ENCODE data around the gene TRIM2. TPM values are rescaled to one million over a fixed set of nuclear protein-coding genes. Genes with fewer than 3 reads are reported as not detected.

The TRIM2 gene
- total and polyA plus RNA-seq, 10 of the 15 experiments (the other 5 are each of a cell fraction or from before 2014, with no cell fraction given) = 0.06 to 0.19 (median 0.15) TPM; not detected in 3

DNA sequence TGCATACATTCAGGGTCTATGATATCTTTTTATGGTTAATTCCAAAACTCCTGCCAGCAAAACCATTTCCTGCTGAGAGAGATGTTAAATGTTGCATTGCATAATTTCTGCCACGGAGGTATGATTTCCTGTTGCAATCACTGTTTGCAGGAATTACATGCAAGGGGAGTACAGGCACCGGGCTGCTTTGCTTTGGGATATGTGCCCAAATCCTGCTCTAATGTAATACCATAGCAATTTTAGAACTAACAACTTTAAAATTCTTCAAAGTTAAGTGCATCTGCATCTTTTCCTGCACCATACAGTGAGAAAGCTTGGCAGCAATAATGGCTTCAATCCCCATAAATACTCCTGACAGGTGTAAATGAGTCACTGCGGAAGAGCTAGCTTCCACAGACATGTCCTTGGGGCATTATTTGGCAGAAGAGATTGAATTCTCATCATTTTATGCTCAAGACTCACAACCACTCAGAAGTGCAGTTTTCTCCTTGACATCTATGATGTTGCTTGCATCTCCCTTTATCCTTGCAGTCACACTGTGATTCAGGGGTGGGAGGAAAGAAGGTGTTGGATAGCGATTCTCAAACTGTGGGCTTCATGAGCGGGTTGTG is 29.6 kb downstream of the TRIM2 start (continued):
- TF ChIP-seq PML (IDR thresholded peaks at IDR 0.05; ENCODE audit: low read length) (no peak), EZH2 (IDR thresholded peaks at IDR 0.05; ENCODE audit: borderline replicate concordance, control insufficient read depth, low read depth, low read length) (no peak), NFYA (IDR thresholded peaks at IDR 0.05; ENCODE audit: borderline replicate concordance, low read depth, low read length) (no peak)

- ChIA-PET POLR2A (no interaction called here), CTCF (interaction anchor here (0.9 to 1.2 kb wide), 2 partner anchors 83 to 162 kb away, joined by 3 read pairs; no protein-coding TSS in a partner anchor), RAD21 (ENCODE audit: unreplicated experiment) (interaction anchor here (1.1 kb wide), 1 partner anchor 12 kb away, joined by 3 read pairs; no protein-coding TSS in a partner anchor), SMC1A (ENCODE audit: uncharacterized antibody, unreplicated experiment) (interaction anchor here (1.1 kb wide), 1 partner anchor 39 kb away, joined by 4 read pairs; no protein-coding TSS in a partner anchor)
- Histone ChIP-seq H3K27ac (ENCODE audit: control insufficient read depth, insufficient read depth) (no peak overlapping the region), H3K4me2 (ENCODE audit: control insufficient read depth, insufficient read depth) (no peak overlapping the region), H3K36me3 (ENCODE audit: control insufficient read depth in 2 of 2, insufficient read depth in 2 of 2, low read length in 1 of 2) (no peaks in the 10 kb centered on the region), H3K4me1 (ENCODE audit: control insufficient read depth, insufficient read depth, low read length) (no peaks in the 10 kb centered on the region), H2AFZ (ENCODE audit: control insufficient read depth, low read depth, low read length) (no peak overlapping the region), H3K27me3 (replicated peaks in 1 of 2; ENCODE audit: control insufficient read depth in 2 of 2, insufficient read depth in 2 of 2, low read length in 1 of 2) (peaks cover 0 to 2% of the 10 kb centered on the region in 2 experiments; a peak in 2 of 4 replicates), H3K79me2 (ENCODE audit: control insufficient read depth, insufficient read depth, low read length) (no peaks in the 10 kb centered on the region), H3K9me3 (replicated peaks; ENCODE audit: control insufficient read depth, insufficient read depth, low read length) (no peaks in the 10 kb centered on the region), H3K4me3 (no peak overlapping the region), H3K9ac (ENCODE audit: control insufficient read depth, insufficient read depth, low read length) (no peak overlapping the region), H4K20me1 (ENCODE audit: control insufficient read depth, insufficient read depth) (no peaks in the 10 kb centered on the region)
- 57% methylated on average over 2 of the region's 2 CpGs for WGBS (ENCODE audit: insufficient coverage, insufficient replicate concordance, low lambda C conversion rate, missing lambda C conversion rate)
- TF ChIP-seq ASH2L (IDR thresholded peaks at IDR 0.05; ENCODE audit: borderline replicate concordance, low read depth) = no peak
- no peak for TF ChIP-seq KAT2A (conservative IDR thresholded peaks at IDR 0.05; ENCODE audit: control insufficient read depth, low read depth, low read length)
- TF ChIP-seq FOXK2 (IDR thresholded peaks at IDR 0.05) = no peak
- TF ChIP-seq, protein P1, sequence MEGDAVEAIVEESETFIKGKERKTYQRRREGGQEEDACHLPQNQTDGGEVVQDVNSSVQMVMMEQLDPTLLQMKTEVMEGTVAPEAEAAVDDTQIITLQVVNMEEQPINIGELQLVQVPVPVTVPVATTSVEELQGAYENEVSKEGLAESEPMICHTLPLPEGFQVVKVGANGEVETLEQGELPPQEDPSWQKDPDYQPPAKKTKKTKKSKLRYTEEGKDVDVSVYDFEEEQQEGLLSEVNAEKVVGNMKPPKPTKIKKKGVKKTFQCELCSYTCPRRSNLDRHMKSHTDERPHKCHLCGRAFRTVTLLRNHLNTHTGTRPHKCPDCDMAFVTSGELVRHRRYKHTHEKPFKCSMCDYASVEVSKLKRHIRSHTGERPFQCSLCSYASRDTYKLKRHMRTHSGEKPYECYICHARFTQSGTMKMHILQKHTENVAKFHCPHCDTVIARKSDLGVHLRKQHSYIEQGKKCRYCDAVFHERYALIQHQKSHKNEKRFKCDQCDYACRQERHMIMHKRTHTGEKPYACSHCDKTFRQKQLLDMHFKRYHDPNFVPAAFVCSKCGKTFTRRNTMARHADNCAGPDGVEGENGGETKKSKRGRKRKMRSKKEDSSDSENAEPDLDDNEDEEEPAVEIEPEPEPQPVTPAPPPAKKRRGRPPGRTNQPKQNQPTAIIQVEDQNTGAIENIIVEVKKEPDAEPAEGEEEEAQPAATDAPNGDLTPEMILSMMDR (IDR thresholded peaks at IDR 0.05 in 2 of 3, conservative IDR thresholded peaks at IDR 0.05 in 1 of 3; ENCODE audit: control insufficient read depth in 2 of 3, extremely low read depth in 1 of 3, insufficient read depth in 1 of 3, low read depth in 3 of 3, low read length in 3 of 3) = no peak
- no peak for TF ChIP-seq TCF7 (IDR thresholded peaks at IDR 0.05; ENCODE audit: borderline replicate concordance)
- ATAC-seq (no peak), DNase-seq (ENCODE audit: low read depth, low spot score) (no peak), FAIRE-seq (no peak)
- intact Hi-C loops (cut with micrococcal nuclease; ENCODE audit: unreplicated experiment) (loop anchor here (5.0 kb wide), 1 partner anchor 82 kb away; no protein-coding TSS in a partner anchor), in situ Hi-C loops (cut with MboI) (no loop called here)
- no TSS peak for BruUV-seq (replicated peaks)
These were observed 30.6 kb downstream of the TRIM2 start for GRCh38 chr4:153234885-153235284.
